HG02943 (cell line): ENCODE data around the gene MEIS1.

Experiments
- ATAC-seq: cut with Tn5 transposase; IDR thresholded peaks from one replicate; pipeline ENCODE4 v1.9.1; 2021; ENCODE audit warnings: mild to moderate bottlenecking, low read depth, moderate library complexity; ENCODE audit not compliant: unreplicated experiment

MEIS1 gene

GRCh38 chr2:66559672-66560071, 124.7 kb downstream of the MEIS1 start:
- no peak for ATAC-seq

GRCh38 chr2:66560683-66561082, 125.8 kb downstream of the MEIS1 start:
- no peak for ATAC-seq

- no peak for ATAC-seq
Measured at GRCh38 chr2:66561645-66562303, 126.8 kb downstream of the MEIS1 start.

GRCh38 chr2:66562304-66562685, 127.4 kb downstream of the MEIS1 start:
- ATAC-seq: no peak

GRCh38 chr2:66563473-66563872, 128.5 kb downstream of the MEIS1 start:
- ATAC-seq: no peak

- ATAC-seq: no peak
Measured at GRCh38 chr2:66565291-66565690, 130.4 kb downstream of the MEIS1 start.

- no peak for ATAC-seq
Measured at GRCh38 chr2:66566726-66567399, 131.9 kb downstream of the MEIS1 start.

GRCh38 chr2:66567729-66568128, 132.8 kb downstream of the MEIS1 start:
- no peak for ATAC-seq

- ATAC-seq: no peak
Measured at GRCh38 chr2:66568650-66569300, 133.8 kb downstream of the MEIS1 start.

GRCh38 chr2:66569321-66569851, 134.5 kb downstream of the MEIS1 start:
- ATAC-seq: no peak

GRCh38 chr2:66569974-66570373, 135.0 kb downstream of the MEIS1 start:
- no peak for ATAC-seq

GRCh38 chr2:66570471-66570870, 135.5 kb downstream of the MEIS1 start:
- no peak for ATAC-seq

GRCh38 chr2:66571918-66572317, 137.0 kb downstream of the MEIS1 start:
- no peak for ATAC-seq

- no peak for ATAC-seq
Measured at GRCh38 chr2:66572391-66572790, 137.5 kb downstream of the MEIS1 start.

GRCh38 chr2:66573416-66573815, 138.5 kb downstream of the MEIS1 start:
- no peak for ATAC-seq

- no peak for ATAC-seq
Measured at GRCh38 chr2:66573821-66574233, 138.9 kb downstream of the MEIS1 start.

- ATAC-seq: no peak
Measured at GRCh38 chr2:66574701-66575624, 140.0 kb downstream of the MEIS1 start.

GRCh38 chr2:66575625-66576310, 140.8 kb downstream of the MEIS1 start:
- no peak for ATAC-seq

GRCh38 chr2:66576311-66576560, 141.3 kb downstream of the MEIS1 start:
- ATAC-seq: no peak
